Activated CD4-positive, CD25-positive, alpha-beta regulatory T cell treated with anti-CD3 and anti-CD28 coated beads, Interleukin-2, amount 50 U/mL, for 16 hours (primary cell): ENCODE measurements around the gene P3H3.

Experiments used
- DNase-seq: peaks from one replicate; pipeline ENCODE4 v3.0.0-alpha.2; 2020; ENCODE audit warnings: low read depth, low spot score

Gene P3H3

GRCh38 chr12:6826125-6826733, 2.0 kb upstream of the P3H3 start:
- DNase-seq = no peak

DNA sequence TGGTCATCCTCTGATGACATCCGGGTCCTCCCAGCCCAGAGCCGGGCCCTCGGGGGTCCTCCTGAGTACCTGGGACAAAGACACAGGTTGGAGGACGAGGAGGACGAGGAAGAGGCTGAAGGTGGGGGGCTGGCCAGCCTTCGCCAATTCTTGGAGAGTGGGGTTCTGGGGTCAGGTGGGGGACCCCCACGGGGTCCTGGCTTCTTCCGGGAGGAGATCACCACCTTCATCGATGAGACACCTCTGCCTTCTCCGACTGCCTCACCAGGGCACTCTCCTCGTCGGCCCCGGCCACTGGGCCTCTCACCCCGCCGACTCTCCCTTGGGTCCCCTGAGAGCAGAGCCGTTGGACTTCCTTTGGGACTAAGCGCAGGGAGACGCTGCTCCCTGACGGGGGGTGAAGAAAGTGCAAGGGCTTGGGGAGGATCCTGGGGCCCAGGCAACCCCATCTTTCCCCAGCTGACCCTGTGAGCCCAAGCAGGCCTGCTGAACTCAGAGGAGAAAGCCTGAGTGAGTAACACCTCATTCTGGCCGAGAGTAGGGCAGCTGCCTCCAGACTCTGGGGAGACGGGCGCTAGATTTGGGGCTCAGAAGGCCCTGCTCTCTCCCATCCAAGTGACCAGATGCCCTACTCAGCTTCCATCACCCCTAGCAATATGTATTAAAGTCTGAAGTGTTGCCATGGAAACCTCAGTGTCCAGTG, 1.3 kb upstream of the P3H3 start:
- DNase-seq = no peak

- DNase-seq = no peak
Measured at GRCh38 chr12:6827437-6827911, 733 bp upstream of the P3H3 start.

- no peak for DNase-seq
Measured at GRCh38 chr12:6828781-6829535, 751 bp downstream of the P3H3 start.

- DNase-seq = no peak
Measured at GRCh38 chr12:6829536-6830220, 1.5 kb downstream of the P3H3 start.

DNA sequence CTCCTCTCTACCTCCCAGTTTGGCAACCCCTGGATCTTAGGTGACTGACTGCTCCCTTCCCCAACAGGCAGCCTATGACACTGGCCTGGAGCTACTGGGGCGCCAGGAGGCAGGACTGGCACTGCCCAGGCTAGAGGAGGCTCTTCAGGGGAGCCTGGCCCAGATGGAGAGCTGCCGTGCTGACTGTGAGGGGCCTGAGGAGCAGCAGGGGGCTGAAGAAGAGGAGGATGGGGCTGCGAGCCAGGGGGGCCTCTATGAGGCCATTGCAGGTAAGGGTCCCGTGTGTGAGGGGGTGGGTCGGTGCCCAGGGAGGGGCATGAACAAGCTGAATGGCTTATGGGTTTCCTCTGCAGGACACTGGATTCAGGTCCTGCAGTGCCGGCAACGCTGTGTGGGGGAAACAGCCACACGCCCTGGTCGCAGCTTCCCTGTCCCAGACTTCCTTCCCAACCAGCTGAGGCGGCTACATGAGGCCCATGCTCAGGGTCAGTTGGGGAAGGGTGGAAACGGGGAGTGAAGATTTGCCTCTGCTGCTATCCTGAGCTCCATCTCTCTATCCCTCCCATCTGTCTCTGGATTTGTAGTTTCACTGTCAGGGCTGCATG, 2.2 kb downstream of the P3H3 start:
- DNase-seq = no peak

DNA sequence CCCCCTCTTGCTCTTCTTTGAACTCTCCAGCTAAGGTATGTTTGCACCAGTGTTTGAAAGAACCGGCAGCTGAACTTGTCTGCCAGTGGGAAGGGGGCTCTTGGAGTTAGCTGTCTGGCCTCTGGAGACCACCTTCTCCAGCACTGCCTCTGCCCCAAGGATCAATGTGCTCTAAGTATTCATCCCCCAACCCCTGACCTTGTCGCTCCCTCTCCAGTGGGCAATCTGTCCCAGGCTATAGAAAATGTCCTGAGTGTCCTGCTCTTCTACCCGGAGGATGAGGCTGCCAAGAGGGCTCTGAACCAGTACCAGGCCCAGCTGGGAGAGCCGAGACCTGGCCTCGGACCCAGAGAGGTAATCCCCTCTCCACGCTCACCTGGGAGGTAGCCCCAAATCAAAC, 2.8 kb downstream of the P3H3 start:
- no peak for DNase-seq

DNA sequence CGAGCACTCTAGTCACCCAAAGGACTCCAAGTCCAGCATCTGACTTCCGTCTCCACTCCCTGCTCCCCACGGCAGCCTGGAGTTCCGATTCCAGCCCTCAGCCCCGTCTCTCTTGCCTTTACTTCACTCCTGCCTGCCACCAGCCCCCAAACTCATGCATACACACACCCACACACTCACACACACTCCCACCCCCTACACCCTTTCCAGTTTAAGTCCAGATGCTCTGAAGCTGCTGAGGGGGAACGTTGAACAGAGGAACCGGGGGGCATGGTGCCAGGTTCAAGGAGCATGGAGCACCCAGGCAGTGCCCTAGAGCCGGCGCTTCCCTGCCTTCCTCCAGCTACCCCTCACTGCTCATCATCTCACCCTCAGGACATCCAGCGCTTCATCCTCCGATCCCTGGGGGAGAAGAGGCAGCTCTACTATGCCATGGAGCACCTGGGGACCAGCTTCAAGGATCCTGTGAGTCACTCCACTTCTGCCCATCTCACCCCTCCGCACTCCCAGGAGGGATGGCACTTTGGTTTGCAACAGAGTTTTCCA, 3.3 kb downstream of the P3H3 start:
- DNase-seq = no peak

GRCh38 chr12:6832125-6832524, 3.9 kb downstream of the P3H3 start:
- DNase-seq = no peak

GRCh38 chr12:6833189-6833890, 5.1 kb downstream of the P3H3 start:
- DNase-seq = no peak

DNA sequence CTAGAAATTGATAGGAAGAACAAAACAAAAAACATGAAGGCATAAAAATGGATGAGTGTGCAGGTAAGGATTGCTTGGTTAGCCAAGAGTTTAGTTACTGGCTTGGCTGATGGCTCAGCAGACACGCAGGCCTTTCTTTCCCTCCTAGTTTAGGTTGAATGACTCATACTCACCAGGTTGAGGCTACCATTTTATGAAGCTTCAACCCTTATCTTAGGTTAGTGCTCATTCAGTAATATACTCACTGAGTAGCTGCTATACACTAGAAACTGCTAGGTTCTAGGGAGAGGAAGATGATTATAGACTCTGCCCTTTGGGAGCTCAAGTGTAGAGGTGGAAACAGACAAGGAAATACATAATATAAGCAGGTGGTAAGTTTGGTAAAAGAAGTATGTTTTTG, 6.0 kb downstream of the P3H3 start:
- DNase-seq = no peak

- no peak for DNase-seq
Measured at GRCh38 chr12:6834873-6835272, 6.7 kb downstream of the P3H3 start.

DNA sequence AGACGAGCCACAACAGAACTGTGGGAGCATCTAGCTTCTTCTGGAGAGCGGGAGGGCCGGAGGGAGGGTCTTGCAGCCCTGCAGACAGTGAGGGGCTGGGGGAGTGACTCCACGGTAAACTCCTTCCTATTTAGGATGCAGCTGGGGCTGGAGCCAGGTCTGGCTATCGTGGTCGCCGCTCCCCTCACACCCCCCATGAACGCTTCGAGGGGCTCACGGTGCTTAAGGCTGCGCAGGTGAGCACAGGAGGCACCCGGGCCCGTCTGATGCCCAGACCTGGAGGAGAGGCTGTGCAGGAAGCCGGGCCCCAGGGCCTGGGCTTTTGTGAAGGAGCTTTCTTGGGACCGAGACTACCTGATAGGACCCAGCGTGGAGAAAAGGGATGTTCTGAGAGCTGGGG, 8.6 kb downstream of the P3H3 start:
- no peak for DNase-seq

DNA sequence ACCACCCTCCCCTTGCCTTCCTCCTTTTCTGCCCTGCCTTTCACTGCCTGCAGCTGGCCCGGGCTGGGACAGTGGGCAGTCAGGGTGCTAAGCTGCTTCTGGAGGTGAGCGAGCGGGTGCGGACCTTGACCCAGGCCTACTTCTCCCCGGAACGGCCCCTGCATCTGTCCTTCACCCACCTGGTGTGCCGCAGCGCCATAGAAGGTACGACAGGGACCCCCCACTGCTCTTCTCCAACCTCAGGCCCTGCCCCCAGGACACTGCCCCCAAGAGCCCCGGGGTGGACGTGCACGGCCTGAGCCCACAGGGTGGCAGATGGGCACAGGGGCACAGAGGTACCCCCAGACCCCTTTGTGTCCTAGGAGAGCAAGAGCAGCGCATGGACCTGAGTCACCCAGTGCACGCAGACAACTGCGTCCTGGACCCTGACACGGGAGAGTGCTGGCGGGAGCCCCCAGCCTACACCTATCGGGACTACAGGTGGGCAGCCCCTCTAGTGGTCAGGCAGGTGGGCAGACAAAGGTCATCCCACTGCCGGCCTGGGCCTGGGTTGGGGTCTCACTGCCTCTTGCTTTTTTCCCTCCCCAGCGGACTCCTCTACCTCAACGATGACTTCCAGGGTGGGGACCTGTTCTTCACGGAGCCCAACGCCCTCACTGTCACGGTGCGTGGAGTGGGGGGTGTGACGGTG, 9.3 kb downstream of the P3H3 start:
- DNase-seq = no peak

DNA sequence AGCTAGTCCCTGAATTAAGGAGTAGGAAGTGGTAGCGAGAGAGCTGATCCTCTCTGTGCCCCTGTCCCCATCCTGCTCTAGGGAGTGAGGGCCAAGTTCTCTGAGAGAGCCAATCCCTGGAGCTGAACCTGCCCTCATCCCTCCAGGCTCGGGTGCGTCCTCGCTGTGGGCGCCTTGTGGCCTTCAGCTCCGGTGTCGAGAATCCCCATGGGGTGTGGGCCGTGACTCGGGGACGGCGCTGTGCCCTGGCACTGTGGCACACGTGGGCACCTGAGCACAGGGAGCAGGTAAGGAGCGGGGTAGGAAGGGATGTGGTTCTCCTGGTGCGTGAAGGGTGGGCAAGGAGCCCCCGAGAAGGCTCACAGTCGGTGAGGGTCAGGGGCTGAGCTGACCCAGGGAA, 10.6 kb downstream of the P3H3 start:
- DNase-seq = no peak

DNA sequence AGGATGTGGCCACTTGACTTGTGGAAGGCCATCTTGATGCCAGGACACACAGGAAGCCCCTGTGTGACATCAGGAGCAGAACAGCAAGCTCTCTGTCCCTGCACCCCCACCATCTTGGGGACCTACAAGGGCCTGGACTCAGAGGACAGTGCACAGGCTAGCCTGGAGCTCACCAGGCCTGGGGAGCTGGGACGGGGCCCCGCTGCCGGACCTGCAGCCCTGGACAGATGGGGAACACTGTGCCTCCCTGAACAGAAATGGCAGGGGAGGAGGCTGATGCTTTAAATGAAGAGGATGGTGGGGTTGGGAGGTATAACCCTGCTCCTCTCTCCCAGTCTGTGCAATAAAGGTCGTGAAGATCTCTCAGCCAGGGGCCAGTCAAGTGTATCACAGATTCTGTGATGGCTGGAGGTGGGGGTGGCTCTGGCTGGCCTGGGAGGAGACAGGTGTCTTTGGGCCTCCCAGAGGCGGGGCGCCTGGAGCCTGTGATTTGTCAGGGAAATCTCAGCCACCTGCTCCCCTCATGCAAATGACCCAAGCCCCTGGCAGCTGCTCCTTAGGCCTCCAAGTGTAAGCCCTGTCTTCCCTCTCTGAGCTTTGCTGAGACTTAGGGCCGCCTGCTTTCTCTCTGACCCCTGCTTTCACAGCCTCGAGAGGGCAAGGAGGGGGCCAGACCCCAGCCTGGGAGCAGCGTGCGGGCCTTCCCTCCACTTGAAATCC, 11.4 kb downstream of the P3H3 start:
- DNase-seq = no peak

- DNase-seq = no peak
Measured at GRCh38 chr12:6840330-6840729, 12.1 kb downstream of the P3H3 start.

DNA sequence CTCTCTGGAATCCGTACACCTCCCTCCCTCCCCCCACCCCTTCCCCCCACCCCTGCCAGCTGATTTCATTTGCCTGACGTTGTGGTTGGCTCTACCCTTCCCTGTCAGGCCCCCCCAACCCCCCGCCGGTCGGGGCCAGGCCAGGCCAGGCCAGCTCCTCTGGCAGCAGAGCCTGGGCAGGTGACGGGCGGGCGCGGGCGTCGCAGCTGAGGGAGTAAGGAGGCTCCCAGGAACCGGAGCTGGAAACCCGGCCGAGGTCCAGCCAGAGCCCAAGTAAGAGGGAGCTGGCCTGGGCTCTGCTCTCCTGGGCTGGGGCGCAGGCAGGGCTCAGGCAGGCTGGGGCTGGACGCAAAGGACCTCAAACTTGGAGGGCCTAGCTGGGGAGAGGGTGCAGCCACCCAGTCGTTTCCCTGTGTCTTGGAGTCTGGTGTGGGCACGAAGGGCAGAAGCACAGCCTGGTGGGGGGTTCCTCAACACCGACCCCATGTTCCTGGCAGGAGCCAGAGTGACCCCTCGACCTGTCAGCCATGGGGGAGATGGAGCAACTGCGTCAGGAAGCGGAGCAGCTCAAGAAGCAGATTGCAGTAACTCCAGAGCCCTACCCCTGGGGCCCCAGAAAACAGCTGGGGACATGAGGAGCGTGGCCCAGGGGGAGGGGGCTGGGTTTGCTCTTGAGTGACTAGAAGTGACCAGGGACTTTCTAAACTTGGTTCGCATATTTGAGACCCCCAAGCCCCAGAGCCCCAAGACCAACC, 12.7 kb downstream of the P3H3 start, which contains the start of gene GNB3:
Gene GNB3 (plus strand): TSS at position 165 of the 755 bp plus-strand sequence. CDS start 363 bp downstream, at position 528.
- no peak for DNase-seq

- DNase-seq = no peak
Measured at GRCh38 chr12:6842075-6842474, 13.9 kb downstream of the P3H3 start.
